ENCODE results near the gene TUBGCP5. TPM values are rescaled to one million over a fixed set of nuclear protein-coding genes. Genes with fewer than 3 reads are reported as not detected.
A peak's percentile ranks its signal among the peaks of the same experiment; 100 is the strongest.
"Not testable (repeated sequence)": the region's sequence is repeated elsewhere in the genome, so short reads cannot be mapped to it uniquely, and the experiment has no call there.

Gene TUBGCP5
- total RNA-seq, 1 donor from 2014 or later: 22.8 TPM

DNA sequence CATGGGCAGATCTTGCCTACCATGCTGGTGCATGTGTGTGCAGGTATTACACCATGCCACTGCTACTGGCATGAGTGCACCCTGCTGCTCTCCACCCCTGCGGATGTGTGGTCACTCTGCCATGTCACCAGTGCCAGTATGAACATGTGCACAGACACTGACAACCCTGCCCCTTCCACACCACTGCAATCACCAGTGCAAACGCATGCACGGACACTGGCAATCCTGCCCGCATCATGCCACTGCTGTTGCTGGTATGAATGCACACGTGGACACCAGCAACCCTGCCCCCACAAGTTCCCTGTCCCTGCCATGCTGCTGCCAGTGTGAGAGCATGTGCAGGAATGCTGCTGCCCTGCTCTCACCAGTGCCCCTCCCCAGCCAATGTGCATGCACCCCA, 24.8 kb upstream of the TUBGCP5 start:
- intact Hi-C loops (cut with micrococcal nuclease): no loop called here
- H3K36me3 Mint-ChIP-seq (ENCODE audit: low read depth): no peaks in the 10 kb centered on the region
- no peaks in the 10 kb centered on the region for H3K27me3 Mint-ChIP-seq (ENCODE audit: low read depth)
- H3K27ac Mint-ChIP-seq: no peak overlapping the region
- peaks cover 6% of the 10 kb centered on the region for H3K9me3 Mint-ChIP-seq
- no peaks in the 10 kb centered on the region for H3K4me1 Mint-ChIP-seq (ENCODE audit: low read depth)
- H3K4me3 Mint-ChIP-seq (ENCODE audit: low read depth): no peak overlapping the region
- DNase-seq (ENCODE audit: low spot score): no peak

DNA sequence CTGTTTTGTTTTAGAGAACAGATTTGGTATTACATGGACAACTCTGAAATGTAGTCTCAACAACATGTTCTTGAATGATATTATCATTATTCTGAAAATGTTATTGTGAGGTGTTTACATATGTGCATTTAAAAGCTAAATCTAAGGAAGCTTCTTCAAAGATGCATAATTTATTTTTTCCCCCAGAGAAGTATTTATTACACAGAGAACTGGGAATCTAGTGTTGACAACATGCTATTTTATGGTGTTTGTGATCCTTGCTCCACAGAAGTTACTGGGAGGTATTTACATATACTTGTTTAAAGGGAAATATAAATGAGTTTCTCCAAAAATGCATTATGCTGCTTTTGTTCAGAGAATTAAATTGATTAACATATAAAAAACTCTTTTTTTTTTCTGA, 18.3 kb upstream of the TUBGCP5 start:
- no peak overlapping the region for H3K27ac Mint-ChIP-seq

DNA sequence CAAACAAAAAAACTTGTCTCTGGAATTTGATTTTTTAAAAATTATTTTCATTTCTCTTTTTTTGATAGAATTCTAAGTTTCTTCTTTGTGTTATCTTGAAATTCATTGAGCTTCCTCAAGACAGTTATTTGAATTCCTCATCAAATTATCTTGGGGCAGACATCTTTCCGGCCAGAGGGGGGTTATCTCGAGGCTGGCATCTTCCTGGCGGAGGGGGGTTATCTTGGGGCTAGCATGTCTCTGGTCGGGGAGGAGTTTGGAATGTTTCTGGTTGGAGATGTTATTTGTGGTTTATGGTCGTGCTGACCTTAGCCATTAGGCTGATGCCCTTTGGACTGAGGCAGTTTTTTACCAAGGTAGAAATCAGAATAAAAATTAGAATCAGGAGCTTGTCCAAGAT, 15.9 kb upstream of the TUBGCP5 start:
- Mint-ChIP-seq H3K4me1 (ENCODE audit: low read depth) (no peaks in the 10 kb centered on the region), H3K36me3 (ENCODE audit: low read depth) (no peaks in the 10 kb centered on the region), H3K27me3 (ENCODE audit: low read depth) (peaks cover 7% of the 10 kb centered on the region), H3K4me3 (ENCODE audit: low read depth) (no peak overlapping the region), H3K27ac (no peak overlapping the region), H3K9me3 (no peaks in the 10 kb centered on the region)
- DNase-seq (ENCODE audit: low spot score): no peak
- intact Hi-C loops (cut with micrococcal nuclease): no loop called here

More for the DNA sequence above, 18.3 kb upstream of the TUBGCP5 start:
- no peak for DNase-seq (ENCODE audit: low spot score)
- intact Hi-C loops (cut with micrococcal nuclease): no loop called here
- Mint-ChIP-seq H3K4me1 (ENCODE audit: low read depth) (no peaks in the 10 kb centered on the region), H3K27me3 (ENCODE audit: low read depth) (peaks cover 7% of the 10 kb centered on the region), H3K9me3 (peaks cover 4% of the 10 kb centered on the region), H3K36me3 (ENCODE audit: low read depth) (no peaks in the 10 kb centered on the region), H3K4me3 (ENCODE audit: low read depth) (no peak overlapping the region)

DNA sequence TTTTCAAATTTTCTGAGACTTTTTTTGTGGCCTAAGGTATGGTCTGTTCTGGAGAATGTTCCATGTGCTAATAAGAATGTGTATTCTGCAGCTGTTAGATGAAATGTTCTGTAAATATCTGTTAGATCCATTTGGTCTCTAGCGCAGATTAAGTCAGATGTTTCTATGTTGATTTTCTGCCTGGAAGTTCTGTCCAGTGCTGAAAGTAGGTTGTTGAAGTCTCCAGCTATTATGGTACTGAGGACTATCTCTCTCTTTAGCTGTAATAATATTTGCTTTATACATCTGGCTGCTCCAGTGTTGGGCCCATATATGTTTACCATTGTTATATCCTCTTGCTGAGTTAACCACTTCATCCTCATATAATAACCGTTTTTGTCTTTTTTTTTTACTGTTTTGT, 13.2 kb upstream of the TUBGCP5 start:
- Mint-ChIP-seq H3K4me1 (ENCODE audit: low read depth) (no peaks in the 10 kb centered on the region), H3K36me3 (ENCODE audit: low read depth) (no peaks in the 10 kb centered on the region)

DNA sequence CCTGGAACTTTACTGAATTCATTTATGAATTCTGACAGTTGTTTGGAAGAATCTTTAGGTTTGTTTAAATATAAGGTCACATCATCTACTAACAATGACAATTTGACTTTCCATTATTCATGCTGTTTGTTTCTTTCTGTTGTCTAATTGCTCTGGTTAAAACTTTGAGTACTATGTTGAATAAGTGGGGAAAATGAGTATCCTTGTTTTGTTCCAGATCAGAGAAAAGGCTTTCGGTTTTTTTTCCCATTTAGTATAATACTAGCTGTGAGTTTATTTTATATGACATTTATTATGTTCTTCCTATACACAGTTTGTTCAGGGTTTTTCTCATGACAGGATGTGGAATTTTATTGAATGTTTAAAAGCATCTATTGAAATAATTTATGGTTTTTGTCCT, 11.3 kb upstream of the TUBGCP5 start:
- Mint-ChIP-seq H3K27me3 (ENCODE audit: low read depth) (peaks cover 7% of the 10 kb centered on the region), H3K4me3 (ENCODE audit: low read depth) (no peak overlapping the region), H3K36me3 (ENCODE audit: low read depth) (no peaks in the 10 kb centered on the region), H3K9me3 (no peaks in the 10 kb centered on the region), H3K27ac (no peak overlapping the region), H3K4me1 (ENCODE audit: low read depth) (no peaks in the 10 kb centered on the region)
- intact Hi-C loops (cut with micrococcal nuclease): no loop called here
- no peak for DNase-seq (ENCODE audit: low spot score)

More for the DNA sequence above, 13.2 kb upstream of the TUBGCP5 start:
- no peak for DNase-seq (ENCODE audit: low spot score)
- H3K27me3 Mint-ChIP-seq (ENCODE audit: low read depth): peaks cover 7% of the 10 kb centered on the region
- H3K27ac Mint-ChIP-seq: no peak overlapping the region
- no peaks in the 10 kb centered on the region for H3K9me3 Mint-ChIP-seq
- intact Hi-C loops (cut with micrococcal nuclease): no loop called here
- H3K4me3 Mint-ChIP-seq (ENCODE audit: low read depth): no peak overlapping the region

DNA sequence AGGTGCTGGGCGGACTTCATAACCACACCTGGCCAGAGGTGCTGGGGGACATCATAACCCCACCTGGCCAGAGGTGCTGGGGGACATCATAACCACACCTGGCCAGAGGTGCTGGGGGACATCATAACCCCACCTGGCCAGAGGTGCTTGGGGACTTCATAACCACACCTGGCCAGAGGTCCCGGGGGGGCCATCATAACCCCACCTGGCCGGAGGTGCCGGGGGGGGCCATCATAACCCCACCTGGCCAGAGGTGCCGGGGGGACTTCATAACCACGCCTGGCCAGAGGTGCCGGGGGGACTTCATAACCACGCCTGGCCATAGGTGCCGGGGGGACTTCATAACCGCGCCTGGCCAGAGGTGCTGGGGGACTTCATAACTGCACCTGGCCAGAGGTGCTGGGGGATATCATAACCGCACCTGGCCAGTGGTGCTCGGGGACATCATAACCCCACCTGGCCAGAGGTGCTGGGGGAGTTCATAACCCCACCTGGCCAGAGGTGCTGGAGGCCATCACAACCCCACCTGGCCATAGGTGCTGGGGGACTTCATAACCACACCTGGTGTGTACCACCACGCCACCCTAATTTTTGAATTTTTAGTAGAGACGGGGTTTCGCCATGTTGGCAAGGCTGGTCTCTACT, 10.7 kb upstream of the TUBGCP5 start:
- DNase-seq (ENCODE audit: low spot score): no peak
- H3K36me3 Mint-ChIP-seq (ENCODE audit: low read depth): no peaks in the 10 kb centered on the region
- no peak overlapping the region for H3K4me3 Mint-ChIP-seq (ENCODE audit: low read depth)
- H3K9me3 Mint-ChIP-seq: no peaks in the 10 kb centered on the region
- H3K27ac Mint-ChIP-seq: no peak overlapping the region
- intact Hi-C loops (cut with micrococcal nuclease): no loop called here
- peaks cover 3% of the 10 kb centered on the region for H3K27me3 Mint-ChIP-seq (ENCODE audit: low read depth)
- no peaks in the 10 kb centered on the region for H3K4me1 Mint-ChIP-seq (ENCODE audit: low read depth)

DNA sequence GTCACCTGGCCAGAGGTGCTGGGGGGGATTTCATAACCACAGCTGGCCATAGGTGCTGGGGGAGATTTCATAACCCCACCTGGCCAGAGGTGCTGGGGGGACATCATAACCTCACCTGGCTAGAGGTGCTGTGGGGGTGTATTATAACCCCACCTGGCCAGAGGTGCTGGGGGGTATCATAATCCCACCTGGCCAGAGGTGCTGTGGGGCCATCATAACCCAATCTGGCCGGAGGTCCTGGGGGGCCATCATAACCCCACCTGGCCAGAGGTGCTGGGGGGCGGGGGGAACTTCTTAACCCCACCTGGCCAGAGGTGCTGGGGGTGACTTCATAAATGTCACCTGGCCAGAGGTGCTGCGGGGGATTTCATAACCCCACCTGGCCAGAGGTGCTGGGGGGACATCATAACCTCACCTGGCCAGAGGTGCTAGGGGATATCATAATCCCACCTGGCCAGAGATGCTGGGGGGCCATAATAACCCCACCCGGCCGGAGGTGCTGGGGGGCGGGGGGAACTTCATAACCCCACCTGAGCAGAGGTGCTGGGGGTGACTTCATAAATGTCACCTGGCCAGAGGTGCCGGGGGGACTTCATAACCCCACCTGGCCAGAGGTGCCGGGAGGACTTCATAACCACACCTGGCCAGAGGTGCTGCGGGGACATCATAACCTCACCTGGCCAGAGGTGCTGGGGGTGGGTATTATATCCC, 9.4 kb upstream of the TUBGCP5 start:
- H3K9me3 Mint-ChIP-seq; H3K27me3 Mint-ChIP-seq (ENCODE audit: low read depth); H3K27ac Mint-ChIP-seq; intact Hi-C loops (cut with micrococcal nuclease); DNase-seq (ENCODE audit: low spot score); H3K36me3 Mint-ChIP-seq (ENCODE audit: low read depth); H3K4me3 Mint-ChIP-seq (ENCODE audit: low read depth); H3K4me1 Mint-ChIP-seq (ENCODE audit: low read depth): not testable (repeated sequence)

DNA sequence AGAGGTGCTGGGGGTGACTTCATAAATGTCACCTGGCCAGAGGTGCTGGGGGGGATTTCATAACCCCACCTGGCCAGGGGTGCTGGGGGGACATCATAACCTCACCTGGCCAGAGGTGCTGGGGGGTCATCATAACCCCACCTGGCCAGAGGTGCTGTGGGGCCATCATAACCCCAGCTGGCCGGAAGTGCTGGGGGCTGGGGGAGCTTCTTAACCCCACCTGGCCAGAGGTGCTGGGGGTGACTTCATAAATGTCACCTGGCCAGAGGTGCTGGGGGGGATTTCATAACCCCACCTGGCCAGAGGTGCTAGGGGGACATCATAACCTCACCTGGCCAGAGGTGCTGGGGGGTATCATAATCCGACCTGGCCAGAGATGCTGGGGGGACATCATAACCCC, 4.6 kb upstream of the TUBGCP5 start:
- H3K27me3 Mint-ChIP-seq (ENCODE audit: low read depth); H3K4me3 Mint-ChIP-seq (ENCODE audit: low read depth); intact Hi-C loops (cut with micrococcal nuclease); H3K36me3 Mint-ChIP-seq (ENCODE audit: low read depth); H3K4me1 Mint-ChIP-seq (ENCODE audit: low read depth); H3K9me3 Mint-ChIP-seq; H3K27ac Mint-ChIP-seq; DNase-seq (ENCODE audit: low spot score): not testable (repeated sequence)

DNA sequence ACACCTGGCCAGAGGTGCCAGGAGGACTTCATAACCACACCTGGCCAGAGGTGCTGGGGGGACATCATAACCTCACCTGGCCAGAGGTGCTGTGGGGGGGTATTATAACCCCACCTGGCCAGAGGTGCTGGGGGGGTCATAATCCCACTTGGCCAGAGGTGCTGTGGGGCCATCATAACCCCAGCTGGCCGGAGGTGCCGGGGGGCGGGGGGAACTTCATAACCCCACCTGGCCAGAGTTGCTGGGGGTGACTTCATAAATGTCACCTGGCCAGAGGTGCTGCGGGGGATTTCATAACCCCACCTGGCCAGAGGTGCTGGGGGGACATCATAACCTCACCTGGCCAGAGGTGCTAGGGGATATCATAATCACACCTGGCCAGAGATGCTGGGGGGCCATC, 4.2 kb upstream of the TUBGCP5 start:
- H3K27me3 Mint-ChIP-seq (ENCODE audit: low read depth); H3K4me1 Mint-ChIP-seq (ENCODE audit: low read depth); intact Hi-C loops (cut with micrococcal nuclease); H3K4me3 Mint-ChIP-seq (ENCODE audit: low read depth); H3K36me3 Mint-ChIP-seq (ENCODE audit: low read depth); H3K9me3 Mint-ChIP-seq; H3K27ac Mint-ChIP-seq; DNase-seq (ENCODE audit: low spot score): not testable (repeated sequence)

DNA sequence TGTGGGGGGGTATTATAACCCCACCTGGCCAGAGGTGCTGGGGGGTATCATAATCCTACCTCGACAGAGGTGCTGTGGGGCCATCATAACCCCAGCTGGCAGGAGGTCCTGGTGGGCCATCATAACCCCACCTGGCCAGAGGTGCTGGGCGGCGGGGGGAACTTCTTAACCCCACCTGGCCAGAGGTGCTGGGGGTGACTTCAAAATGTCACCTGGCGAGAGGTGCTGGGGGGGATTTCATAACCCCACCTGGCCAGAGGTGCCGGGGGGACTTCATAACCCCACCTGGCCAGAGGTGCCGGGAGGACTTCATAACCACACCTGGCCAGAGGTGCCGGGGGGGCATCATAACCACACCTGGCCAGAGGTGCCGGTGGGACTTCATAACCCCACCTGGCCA, 2.4 kb upstream of the TUBGCP5 start:
- intact Hi-C loops (cut with micrococcal nuclease); H3K4me3 Mint-ChIP-seq (ENCODE audit: low read depth); H3K9me3 Mint-ChIP-seq; H3K36me3 Mint-ChIP-seq (ENCODE audit: low read depth); H3K27me3 Mint-ChIP-seq (ENCODE audit: low read depth); H3K4me1 Mint-ChIP-seq (ENCODE audit: low read depth); H3K27ac Mint-ChIP-seq; DNase-seq (ENCODE audit: low spot score): not testable (repeated sequence)

DNA sequence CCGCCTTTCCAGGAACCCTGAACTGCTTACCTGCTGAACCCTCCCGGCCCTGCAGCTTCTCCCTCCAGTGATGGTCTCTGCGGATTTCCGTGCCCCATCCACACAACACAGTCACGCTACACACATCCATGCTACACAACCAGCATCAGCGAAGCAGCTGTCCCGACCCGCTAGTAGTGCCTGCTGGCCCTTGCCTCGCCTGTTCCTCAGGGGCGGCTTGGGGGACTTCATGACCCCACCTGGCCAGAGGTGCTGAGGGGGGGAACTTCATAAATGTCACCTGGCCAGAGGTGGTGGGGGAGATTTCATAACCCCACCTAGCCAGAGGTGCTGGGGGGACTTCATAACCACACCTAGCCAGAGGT, 530 bp upstream of the TUBGCP5 start:
- peak overlapping the region; percentile 82 for H3K27ac Mint-ChIP-seq
- intact Hi-C loops (cut with micrococcal nuclease): loop anchor here (10.0 kb wide), 1 partner anchor 205 kb away; the partner anchor contains the start of gene NIPA2
- H3K36me3 Mint-ChIP-seq (ENCODE audit: low read depth): peaks cover 17% of the 10 kb centered on the region
- DNase-seq (ENCODE audit: low spot score): no peak
- H3K27me3 Mint-ChIP-seq (ENCODE audit: low read depth): no peaks in the 10 kb centered on the region
- peaks cover 20% of the 10 kb centered on the region for H3K4me1 Mint-ChIP-seq (ENCODE audit: low read depth)
- peak overlapping the region; percentile 84 for H3K4me3 Mint-ChIP-seq (ENCODE audit: low read depth)
- no peaks in the 10 kb centered on the region for H3K9me3 Mint-ChIP-seq

DNA sequence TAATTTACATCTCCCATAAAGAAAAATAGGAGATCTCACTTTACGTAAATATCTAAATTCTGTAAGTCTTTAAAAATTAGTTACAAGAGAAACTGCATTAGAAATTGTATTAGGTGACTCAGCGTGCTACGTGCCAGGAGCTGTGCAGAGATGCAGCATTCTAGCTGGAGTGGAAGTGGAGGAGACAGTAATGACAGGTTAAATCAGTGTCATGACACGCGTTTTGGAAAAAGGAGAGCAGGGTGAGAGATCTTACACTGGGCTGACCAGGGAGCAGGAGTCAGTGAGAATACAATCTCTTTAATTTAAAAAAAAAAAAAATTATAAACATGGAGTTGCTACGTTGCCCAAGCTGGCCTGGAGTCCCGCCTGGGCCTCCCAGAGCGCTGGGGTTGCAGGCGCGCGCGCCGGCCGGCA, 635 bp downstream of the TUBGCP5 start:
- H3K27ac Mint-ChIP-seq: peak overlapping the region; percentile 95
- H3K9me3 Mint-ChIP-seq: no peaks in the 10 kb centered on the region
- intact Hi-C loops (cut with micrococcal nuclease): loop anchor here (10.0 kb wide), 1 partner anchor 204 kb away; the partner anchor contains the start of gene NIPA2
- DNase-seq (ENCODE audit: low spot score): no peak
- peaks cover 24% of the 10 kb centered on the region for H3K4me1 Mint-ChIP-seq (ENCODE audit: low read depth)
- no peaks in the 10 kb centered on the region for H3K27me3 Mint-ChIP-seq (ENCODE audit: low read depth)
- H3K36me3 Mint-ChIP-seq (ENCODE audit: low read depth): peaks cover 27% of the 10 kb centered on the region
- peak overlapping the region; percentile 99 for H3K4me3 Mint-ChIP-seq (ENCODE audit: low read depth)

DNA sequence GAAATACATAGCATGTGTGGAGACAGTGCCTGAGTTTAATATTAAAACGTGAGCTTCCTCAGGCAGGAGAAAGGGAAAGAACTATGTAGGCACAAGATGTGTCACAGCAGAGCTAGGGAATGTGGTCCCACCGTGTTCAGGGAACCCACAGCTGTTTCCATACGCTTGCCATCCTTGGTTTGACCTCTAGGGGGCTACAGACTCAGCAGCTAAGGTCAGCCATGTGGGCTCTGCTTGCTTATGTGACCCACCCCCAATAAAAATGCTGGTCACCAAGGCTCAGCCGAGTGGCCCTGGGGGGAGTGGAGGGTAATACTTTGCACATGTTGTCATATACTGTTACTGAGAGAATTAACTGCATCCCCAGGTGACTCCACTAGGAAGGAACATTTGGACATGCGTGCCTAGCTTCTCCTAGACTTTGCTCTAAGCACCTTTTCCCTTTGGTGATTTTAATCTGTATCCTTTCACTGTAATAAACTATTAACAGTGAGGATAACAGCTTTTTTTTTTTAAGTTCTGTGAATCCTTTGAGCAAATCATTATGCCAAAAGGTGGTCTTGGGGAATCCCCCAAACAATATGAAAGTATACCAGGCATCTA, 3.3 kb downstream of the TUBGCP5 start:
- Mint-ChIP-seq H3K4me3 (ENCODE audit: low read depth) (no peak overlapping the region), H3K27ac (no peak overlapping the region), H3K9me3 (no peaks in the 10 kb centered on the region), H3K4me1 (ENCODE audit: low read depth) (peaks cover 24% of the 10 kb centered on the region), H3K36me3 (ENCODE audit: low read depth) (peaks cover 46% of the 10 kb centered on the region), H3K27me3 (ENCODE audit: low read depth) (no peaks in the 10 kb centered on the region)
- DNase-seq (ENCODE audit: low spot score): peak; percentile 38
- intact Hi-C loops (cut with micrococcal nuclease): loop anchor here (10.0 kb wide), 1 partner anchor 201 kb away; the partner anchor contains the start of gene NIPA2

All from activated T-helper 2 cell treated with anti-CD3 and anti-CD28 coated beads, Interferon-gamma antibody, Interleukin-2, Interleukin-4, amounts not matched to agents 10 μg/mL and 5 μg/mL and 100 μg/mL, durations not matched to agents 14 hours and 24 hours and 36 hours (primary cell).